ENCODE measurements around the gene SCCPDH. TPM values are rescaled to one million over a fixed set of nuclear protein-coding genes. Genes with fewer than 3 reads are reported as not detected.
"Not testable (repeated sequence)": the region's sequence is repeated elsewhere in the genome, so short reads cannot be mapped to it uniquely, and the experiment has no call there.

Gene SCCPDH
- total RNA-seq, 2 experiments from 2014 or later: 13.7 to 14.4 TPM

- no peak for DNase-seq
- no peaks in the 10 kb centered on the region for H3K36me3 Mint-ChIP-seq
- no peaks in the 10 kb centered on the region for H3K27me3 Mint-ChIP-seq
- H3K4me1 Mint-ChIP-seq: no peaks in the 10 kb centered on the region
- H3K9me3 Mint-ChIP-seq: no peaks in the 10 kb centered on the region
- no peak overlapping the region for H3K27ac Mint-ChIP-seq
- POLR2A ChIA-PET: no interaction called here
- H3K4me3 Mint-ChIP-seq: no peak overlapping the region
- ATAC-seq (ENCODE audit: low read depth): no peak
Measured at GRCh38 chr1:246797597-246797996, 73.4 kb downstream of the SCCPDH start.

- H3K27me3 Mint-ChIP-seq: no peaks in the 10 kb centered on the region
- no peaks in the 10 kb centered on the region for H3K36me3 Mint-ChIP-seq
- DNase-seq (no peak), ATAC-seq (ENCODE audit: low read depth) (no peak)
- no peaks in the 10 kb centered on the region for H3K4me1 Mint-ChIP-seq
- H3K27ac Mint-ChIP-seq: no peak overlapping the region
- no peak overlapping the region for H3K4me3 Mint-ChIP-seq
- no peaks in the 10 kb centered on the region for H3K9me3 Mint-ChIP-seq
- POLR2A ChIA-PET: no interaction called here
Measured at GRCh38 chr1:246798107-246798506, 73.9 kb downstream of the SCCPDH start.

GRCh38 chr1:246798606-246799496 is 74.6 kb downstream of the SCCPDH start:
- Mint-ChIP-seq H3K4me1 (no peaks in the 10 kb centered on the region), H3K27me3 (no peaks in the 10 kb centered on the region), H3K4me3 (no peak overlapping the region), H3K27ac (no peak overlapping the region), H3K9me3 (no peaks in the 10 kb centered on the region), H3K36me3 (no peaks in the 10 kb centered on the region)
- POLR2A ChIA-PET: interaction anchor here (0.7 kb wide), 1 partner anchor 14 kb away, joined by 3 read pairs; no protein-coding TSS in a partner anchor
- ATAC-seq (ENCODE audit: low read depth) (no peak), DNase-seq (no peak)

- H3K27ac Mint-ChIP-seq: no peak overlapping the region
- H3K9me3 Mint-ChIP-seq: no peaks in the 10 kb centered on the region
- H3K4me1 Mint-ChIP-seq: no peaks in the 10 kb centered on the region
- POLR2A ChIA-PET: no interaction called here
- no peaks in the 10 kb centered on the region for H3K27me3 Mint-ChIP-seq
- no peak overlapping the region for H3K4me3 Mint-ChIP-seq
- H3K36me3 Mint-ChIP-seq: no peaks in the 10 kb centered on the region
- DNase-seq (no peak), ATAC-seq (ENCODE audit: low read depth) (no peak)
Measured at GRCh38 chr1:246800356-246800755, 76.1 kb downstream of the SCCPDH start.

- no peak overlapping the region for H3K4me3 Mint-ChIP-seq
- POLR2A ChIA-PET: no interaction called here
- H3K9me3 Mint-ChIP-seq: no peaks in the 10 kb centered on the region
- peaks cover under 1% of the 10 kb centered on the region for H3K27me3 Mint-ChIP-seq
- no peak for DNase-seq
- no peaks in the 10 kb centered on the region for H3K4me1 Mint-ChIP-seq
- no peak for ATAC-seq (ENCODE audit: low read depth)
- H3K36me3 Mint-ChIP-seq: no peaks in the 10 kb centered on the region
- H3K27ac Mint-ChIP-seq: no peak overlapping the region
Measured at GRCh38 chr1:246800756-246801155, 76.5 kb downstream of the SCCPDH start.

- no peak overlapping the region for H3K4me3 Mint-ChIP-seq
- H3K27me3 Mint-ChIP-seq: peaks cover 3% of the 10 kb centered on the region
- H3K36me3 Mint-ChIP-seq: no peaks in the 10 kb centered on the region
- no peak overlapping the region for H3K27ac Mint-ChIP-seq
- H3K4me1 Mint-ChIP-seq: no peaks in the 10 kb centered on the region
- POLR2A ChIA-PET: no interaction called here
- H3K9me3 Mint-ChIP-seq: no peaks in the 10 kb centered on the region
- no peak for ATAC-seq (ENCODE audit: low read depth)
- no peak for DNase-seq
Measured at GRCh38 chr1:246801241-246802020, 77.2 kb downstream of the SCCPDH start.

- Mint-ChIP-seq H3K27ac (no peak overlapping the region), H3K4me1 (no peaks in the 10 kb centered on the region), H3K27me3 (peaks cover 3% of the 10 kb centered on the region), H3K9me3 (no peaks in the 10 kb centered on the region), H3K36me3 (no peaks in the 10 kb centered on the region), H3K4me3 (no peak overlapping the region)
- POLR2A ChIA-PET: no interaction called here
- DNase-seq (no peak), ATAC-seq (ENCODE audit: low read depth) (no peak)
Measured at GRCh38 chr1:246803373-246803772, 79.2 kb downstream of the SCCPDH start.

- no peak overlapping the region for H3K4me3 Mint-ChIP-seq
- ATAC-seq (ENCODE audit: low read depth) (no peak), DNase-seq (no peak)
- no peaks in the 10 kb centered on the region for H3K36me3 Mint-ChIP-seq
- H3K9me3 Mint-ChIP-seq: no peaks in the 10 kb centered on the region
- no peak overlapping the region for H3K27ac Mint-ChIP-seq
- POLR2A ChIA-PET: no interaction called here
- no peaks in the 10 kb centered on the region for H3K4me1 Mint-ChIP-seq
- H3K27me3 Mint-ChIP-seq: peaks cover 3% of the 10 kb centered on the region
Measured at GRCh38 chr1:246803883-246804282, 79.7 kb downstream of the SCCPDH start.

GRCh38 chr1:246805135-246805716 is 81.0 kb downstream of the SCCPDH start:
- POLR2A ChIA-PET: no interaction called here
- peaks cover 3% of the 10 kb centered on the region for H3K27me3 Mint-ChIP-seq
- ATAC-seq (ENCODE audit: low read depth) (no peak), DNase-seq (no peak)
- no peaks in the 10 kb centered on the region for H3K9me3 Mint-ChIP-seq
- no peaks in the 10 kb centered on the region for H3K36me3 Mint-ChIP-seq
- H3K4me1 Mint-ChIP-seq: no peaks in the 10 kb centered on the region
- no peak overlapping the region for H3K4me3 Mint-ChIP-seq
- H3K27ac Mint-ChIP-seq: no peak overlapping the region

GRCh38 chr1:246809473-246809872 is 85.3 kb downstream of the SCCPDH start:
- Mint-ChIP-seq H3K36me3 (no peaks in the 10 kb centered on the region), H3K27me3 (peaks cover 3% of the 10 kb centered on the region), H3K4me3 (no peak overlapping the region), H3K4me1 (no peaks in the 10 kb centered on the region), H3K27ac (no peak overlapping the region), H3K9me3 (no peaks in the 10 kb centered on the region)
- ATAC-seq (ENCODE audit: low read depth): peak; percentile 26
- no peak for DNase-seq
- POLR2A ChIA-PET: no interaction called here

GRCh38 chr1:246811985-246812384 is 87.8 kb downstream of the SCCPDH start:
- Mint-ChIP-seq H3K4me3 (no peak overlapping the region), H3K27me3 (peaks cover 15% of the 10 kb centered on the region), H3K36me3 (no peaks in the 10 kb centered on the region), H3K9me3 (peaks cover 2% of the 10 kb centered on the region), H3K27ac (no peak overlapping the region), H3K4me1 (peaks cover 2% of the 10 kb centered on the region)
- ATAC-seq (ENCODE audit: low read depth) (no peak), DNase-seq (no peak)
- POLR2A ChIA-PET: no interaction called here

- DNase-seq; H3K4me1 Mint-ChIP-seq; H3K27ac Mint-ChIP-seq; ATAC-seq (ENCODE audit: low read depth); POLR2A ChIA-PET; H3K36me3 Mint-ChIP-seq; H3K4me3 Mint-ChIP-seq: not testable (repeated sequence)
- peaks cover 10% of the 10 kb centered on the region for H3K9me3 Mint-ChIP-seq
- H3K27me3 Mint-ChIP-seq: peaks cover 15% of the 10 kb centered on the region
Measured at GRCh38 chr1:246813325-246813724, 89.1 kb downstream of the SCCPDH start.

- ATAC-seq (ENCODE audit: low read depth) (no peak), DNase-seq (no peak)
- Mint-ChIP-seq H3K9me3 (peaks cover 12% of the 10 kb centered on the region), H3K27me3 (peaks cover 19% of the 10 kb centered on the region), H3K4me3 (no peak overlapping the region), H3K27ac (no peak overlapping the region), H3K4me1 (peaks cover 2% of the 10 kb centered on the region), H3K36me3 (peaks cover 2% of the 10 kb centered on the region)
- POLR2A ChIA-PET: no interaction called here
Measured at GRCh38 chr1:246814890-246815289, 90.7 kb downstream of the SCCPDH start.

All from activated naive CD8-positive, alpha-beta T cell treated with anti-CD3 and anti-CD28 coated beads, Interleukin-2, amount 10 ng/mL, durations not matched to agents 7 days and 5 days (primary cell).